ENCODE results near the gene YPEL2. TPM values are rescaled to one million over a fixed set of nuclear protein-coding genes. Genes with fewer than 3 reads are reported as not detected.
"Not testable (repeated sequence)": the region's sequence is repeated elsewhere in the genome, so short reads cannot be mapped to it uniquely, and the experiment has no call there.

YPEL2 gene
- total RNA-seq, 1 experiment from 2014 or later, result 1.1 TPM

DNA sequence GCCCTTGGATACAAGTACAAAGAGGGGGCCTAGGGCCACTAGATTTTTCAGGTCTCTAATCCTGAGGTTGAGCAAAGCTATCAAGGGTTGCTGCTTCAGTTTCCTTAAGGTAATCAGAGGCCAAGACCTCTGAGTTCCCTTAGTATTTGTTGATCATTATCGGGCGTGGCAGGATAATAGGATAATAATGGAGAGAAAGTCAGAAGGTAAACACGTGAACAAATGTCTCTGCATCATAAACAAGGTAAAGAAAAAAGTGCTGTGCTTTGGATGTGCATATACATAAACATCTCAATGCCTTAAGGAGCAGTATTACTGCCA, 41.5 kb upstream of the YPEL2 start:
- TF ChIP-seq TCF7L2 (IDR thresholded peaks at IDR 0.05; ENCODE audit: low read depth, low read length), result no peak
- TF ChIP-seq SIN3A (IDR thresholded peaks at IDR 0.05; ENCODE audit: borderline replicate concordance, insufficient read depth, low read depth, low read length), result no peak
- H3K27ac ChIP-seq (ENCODE audit: low read length), result no peak overlapping the region
- ChIA-PET POLR2A (no interaction called here), CTCF (no interaction called here)
- H3K9me3 ChIP-seq (ENCODE audit: control insufficient read depth, insufficient read depth, low read depth, low read length), result no peaks in the 10 kb centered on the region
- DNase-seq (ENCODE audit: low read depth, low spot score) (no peak), ATAC-seq (no peak)
- H3K27me3 ChIP-seq (ENCODE audit: control insufficient read depth, insufficient read depth, low read length), result no peaks in the 10 kb centered on the region
- intact Hi-C loops (cut with micrococcal nuclease; ENCODE audit: unreplicated experiment), result no loop called here
- H3K36me3 ChIP-seq (ENCODE audit: control insufficient read depth, insufficient read depth, low read length), result no peaks in the 10 kb centered on the region
- no TSS peak for BruUV-seq (replicated peaks)
- in situ Hi-C loops (cut with HindIII; ENCODE audit: low pct_unique_long_range_greater_than_20kb, low sequenced_read_pairs), result no loop called here
- no peaks in the 10 kb centered on the region for H3K4me1 ChIP-seq (ENCODE audit: control insufficient read depth, insufficient read depth, low read length)
- no peak overlapping the region for H3K4me3 ChIP-seq (ENCODE audit: low read depth in 2 of 2, low read length in 2 of 2)

DNA sequence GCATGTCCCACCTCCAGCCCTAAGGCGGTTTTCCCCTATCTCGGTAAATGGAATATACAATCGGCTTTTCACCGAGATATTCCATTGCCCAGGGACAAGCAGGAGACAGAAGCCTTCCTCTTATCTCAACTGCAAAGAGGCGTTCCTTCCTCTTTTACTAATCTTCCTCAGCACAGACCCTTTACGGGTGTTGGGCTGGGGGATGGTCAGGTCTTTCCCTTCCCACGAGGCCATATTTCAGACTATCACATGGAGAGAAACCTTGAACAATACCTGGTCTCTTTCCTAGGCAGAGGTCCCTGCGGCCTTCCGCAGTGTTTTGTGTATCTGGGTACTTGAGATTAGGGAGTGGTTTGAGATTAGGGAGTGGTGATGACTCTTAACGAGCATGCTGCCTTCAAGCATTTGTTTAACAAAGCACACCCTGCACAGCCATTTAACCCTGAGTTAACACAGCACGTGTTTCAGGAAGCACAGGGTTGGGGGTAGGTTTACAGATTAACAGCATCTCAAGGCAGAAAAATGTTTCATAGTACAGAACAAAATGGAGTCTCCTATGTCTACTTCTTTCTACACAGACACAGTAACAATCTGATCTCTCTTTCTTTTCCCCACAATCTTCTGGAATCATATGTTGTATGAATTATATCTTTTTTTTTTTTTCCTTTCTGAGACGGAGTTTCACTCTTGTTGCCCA, 41.0 kb upstream of the YPEL2 start:
- POLR2A ChIA-PET; DNase-seq (ENCODE audit: low read depth, low spot score); H3K9me3 ChIP-seq (ENCODE audit: control insufficient read depth, insufficient read depth, low read depth, low read length); H3K27me3 ChIP-seq (ENCODE audit: control insufficient read depth, insufficient read depth, low read length); CTCF ChIA-PET; BruUV-seq (replicated peaks); H3K27ac ChIP-seq (ENCODE audit: low read length); ATAC-seq; intact Hi-C loops (cut with micrococcal nuclease; ENCODE audit: unreplicated experiment); H3K36me3 ChIP-seq (ENCODE audit: control insufficient read depth, insufficient read depth, low read length); in situ Hi-C loops (cut with HindIII; ENCODE audit: low pct_unique_long_range_greater_than_20kb, low sequenced_read_pairs); H3K4me1 ChIP-seq (ENCODE audit: control insufficient read depth, insufficient read depth, low read length); H3K4me3 ChIP-seq (ENCODE audit: low read depth in 2 of 2, low read length in 2 of 2): not testable (repeated sequence)

DNA sequence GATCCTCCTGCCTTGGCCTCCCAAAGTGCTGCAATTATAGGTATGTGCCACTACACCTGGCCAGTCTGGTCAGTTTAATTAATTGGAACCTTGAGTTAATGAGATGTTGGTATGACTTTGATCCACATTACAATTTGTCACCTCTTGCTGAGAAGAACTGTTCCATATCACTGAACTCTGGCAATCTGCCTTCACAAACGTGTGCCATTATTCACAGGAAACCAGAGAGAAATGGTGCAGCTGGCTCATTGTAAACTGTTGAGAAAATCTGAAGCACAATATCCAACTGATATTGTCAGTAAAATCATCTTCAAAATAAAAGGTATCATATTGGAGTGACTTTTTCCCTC, 39.3 kb upstream of the YPEL2 start:
- Histone ChIP-seq H3K4me1 (ENCODE audit: control insufficient read depth, insufficient read depth, low read length) (no peaks in the 10 kb centered on the region), H3K36me3 (ENCODE audit: control insufficient read depth, insufficient read depth, low read length) (no peaks in the 10 kb centered on the region), H3K4me3 (ENCODE audit: low read depth in 2 of 2, low read length in 2 of 2) (no peak overlapping the region), H3K9me3 (ENCODE audit: control insufficient read depth, insufficient read depth, low read depth, low read length) (no peaks in the 10 kb centered on the region), H3K27ac (ENCODE audit: low read length) (no peak overlapping the region), H3K27me3 (ENCODE audit: control insufficient read depth, insufficient read depth, low read length) (no peaks in the 10 kb centered on the region)
- ChIA-PET CTCF (no interaction called here), POLR2A (no interaction called here)
- in situ Hi-C loops (cut with HindIII; ENCODE audit: low pct_unique_long_range_greater_than_20kb, low sequenced_read_pairs) (no loop called here), intact Hi-C loops (cut with micrococcal nuclease; ENCODE audit: unreplicated experiment) (no loop called here)
- no peak for ATAC-seq
- TF ChIP-seq, protein P1, sequence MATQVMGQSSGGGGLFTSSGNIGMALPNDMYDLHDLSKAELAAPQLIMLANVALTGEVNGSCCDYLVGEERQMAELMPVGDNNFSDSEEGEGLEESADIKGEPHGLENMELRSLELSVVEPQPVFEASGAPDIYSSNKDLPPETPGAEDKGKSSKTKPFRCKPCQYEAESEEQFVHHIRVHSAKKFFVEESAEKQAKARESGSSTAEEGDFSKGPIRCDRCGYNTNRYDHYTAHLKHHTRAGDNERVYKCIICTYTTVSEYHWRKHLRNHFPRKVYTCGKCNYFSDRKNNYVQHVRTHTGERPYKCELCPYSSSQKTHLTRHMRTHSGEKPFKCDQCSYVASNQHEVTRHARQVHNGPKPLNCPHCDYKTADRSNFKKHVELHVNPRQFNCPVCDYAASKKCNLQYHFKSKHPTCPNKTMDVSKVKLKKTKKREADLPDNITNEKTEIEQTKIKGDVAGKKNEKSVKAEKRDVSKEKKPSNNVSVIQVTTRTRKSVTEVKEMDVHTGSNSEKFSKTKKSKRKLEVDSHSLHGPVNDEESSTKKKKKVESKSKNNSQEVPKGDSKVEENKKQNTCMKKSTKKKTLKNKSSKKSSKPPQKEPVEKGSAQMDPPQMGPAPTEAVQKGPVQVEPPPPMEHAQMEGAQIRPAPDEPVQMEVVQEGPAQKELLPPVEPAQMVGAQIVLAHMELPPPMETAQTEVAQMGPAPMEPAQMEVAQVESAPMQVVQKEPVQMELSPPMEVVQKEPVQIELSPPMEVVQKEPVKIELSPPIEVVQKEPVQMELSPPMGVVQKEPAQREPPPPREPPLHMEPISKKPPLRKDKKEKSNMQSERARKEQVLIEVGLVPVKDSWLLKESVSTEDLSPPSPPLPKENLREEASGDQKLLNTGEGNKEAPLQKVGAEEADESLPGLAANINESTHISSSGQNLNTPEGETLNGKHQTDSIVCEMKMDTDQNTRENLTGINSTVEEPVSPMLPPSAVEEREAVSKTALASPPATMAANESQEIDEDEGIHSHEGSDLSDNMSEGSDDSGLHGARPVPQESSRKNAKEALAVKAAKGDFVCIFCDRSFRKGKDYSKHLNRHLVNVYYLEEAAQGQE (IDR thresholded peaks at IDR 0.05; ENCODE audit: insufficient read depth in 1 of 2, low read depth in 2 of 2, low read length in 1 of 2), result no peak
- TF ChIP-seq SIN3A (IDR thresholded peaks at IDR 0.05; ENCODE audit: borderline replicate concordance, insufficient read depth, low read depth, low read length) (no peak), POLR2AphosphoS5 (IDR thresholded peaks at IDR 0.05; ENCODE audit: low read depth, low read length) (no peak), TCF7L2 (IDR thresholded peaks at IDR 0.05; ENCODE audit: low read depth, low read length) (no peak)
- TF ChIP-seq, protein P2, sequence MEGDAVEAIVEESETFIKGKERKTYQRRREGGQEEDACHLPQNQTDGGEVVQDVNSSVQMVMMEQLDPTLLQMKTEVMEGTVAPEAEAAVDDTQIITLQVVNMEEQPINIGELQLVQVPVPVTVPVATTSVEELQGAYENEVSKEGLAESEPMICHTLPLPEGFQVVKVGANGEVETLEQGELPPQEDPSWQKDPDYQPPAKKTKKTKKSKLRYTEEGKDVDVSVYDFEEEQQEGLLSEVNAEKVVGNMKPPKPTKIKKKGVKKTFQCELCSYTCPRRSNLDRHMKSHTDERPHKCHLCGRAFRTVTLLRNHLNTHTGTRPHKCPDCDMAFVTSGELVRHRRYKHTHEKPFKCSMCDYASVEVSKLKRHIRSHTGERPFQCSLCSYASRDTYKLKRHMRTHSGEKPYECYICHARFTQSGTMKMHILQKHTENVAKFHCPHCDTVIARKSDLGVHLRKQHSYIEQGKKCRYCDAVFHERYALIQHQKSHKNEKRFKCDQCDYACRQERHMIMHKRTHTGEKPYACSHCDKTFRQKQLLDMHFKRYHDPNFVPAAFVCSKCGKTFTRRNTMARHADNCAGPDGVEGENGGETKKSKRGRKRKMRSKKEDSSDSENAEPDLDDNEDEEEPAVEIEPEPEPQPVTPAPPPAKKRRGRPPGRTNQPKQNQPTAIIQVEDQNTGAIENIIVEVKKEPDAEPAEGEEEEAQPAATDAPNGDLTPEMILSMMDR (IDR thresholded peaks at IDR 0.05), result no peak
- BruUV-seq (replicated peaks), result no TSS peak
- no peak for DNase-seq (ENCODE audit: low read depth, low spot score)

Measured in Panc1 (cell line).